Non-pigmented ciliary epithelial cell (primary cell): Measurements from ENCODE around the gene ZDHHC1.
"Not testable (repeated sequence)": the region's sequence is repeated elsewhere in the genome, so short reads cannot be mapped to it uniquely, and the experiment has no call there.

ENCODE experiments used
- DNase-seq: peaks from one replicate; pipeline ENCODE4 v3.0.0-alpha.2; 2010; ENCODE audit warnings: low read depth

ZDHHC1 gene

GRCh38 chr16:67430977-67431774 lies 14.9 kb upstream of the ZDHHC1 start, which contains the start of gene HSD11B2:
Gene HSD11B2, plus strand, starts transcription at chr16:67431121. Its CDS starts 128 bp downstream, at chr16:67431249.
- DNase-seq: no peak

DNA sequence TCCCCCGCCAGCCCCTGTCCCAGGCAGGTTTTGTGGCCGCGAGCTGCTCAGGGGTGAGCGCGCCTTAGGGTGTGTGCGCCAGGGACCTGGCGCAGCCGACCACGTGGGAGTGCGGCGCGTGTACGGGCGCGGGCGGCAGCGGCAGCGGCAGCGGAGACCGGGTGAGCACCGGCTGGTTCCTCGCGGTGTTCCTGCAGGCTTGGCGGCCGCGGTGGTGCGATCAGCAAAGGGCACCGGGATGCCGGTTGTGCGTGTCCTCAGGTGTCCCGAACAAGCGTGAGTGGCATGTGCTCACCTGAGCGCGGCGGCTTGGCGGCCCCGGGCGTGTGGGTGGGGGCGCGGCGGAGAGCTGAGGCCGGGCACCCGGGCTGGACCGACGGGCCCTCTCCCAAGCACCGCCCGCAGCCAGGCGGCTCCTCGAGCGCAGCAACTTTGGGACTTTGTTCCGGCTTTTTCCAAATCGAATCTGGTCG lies 14.3 kb upstream of the ZDHHC1 start:
- DNase-seq: no peak

- no peak for DNase-seq
These were observed 13.7 kb upstream of the ZDHHC1 start for GRCh38 chr16:67429799-67430503.

DNA sequence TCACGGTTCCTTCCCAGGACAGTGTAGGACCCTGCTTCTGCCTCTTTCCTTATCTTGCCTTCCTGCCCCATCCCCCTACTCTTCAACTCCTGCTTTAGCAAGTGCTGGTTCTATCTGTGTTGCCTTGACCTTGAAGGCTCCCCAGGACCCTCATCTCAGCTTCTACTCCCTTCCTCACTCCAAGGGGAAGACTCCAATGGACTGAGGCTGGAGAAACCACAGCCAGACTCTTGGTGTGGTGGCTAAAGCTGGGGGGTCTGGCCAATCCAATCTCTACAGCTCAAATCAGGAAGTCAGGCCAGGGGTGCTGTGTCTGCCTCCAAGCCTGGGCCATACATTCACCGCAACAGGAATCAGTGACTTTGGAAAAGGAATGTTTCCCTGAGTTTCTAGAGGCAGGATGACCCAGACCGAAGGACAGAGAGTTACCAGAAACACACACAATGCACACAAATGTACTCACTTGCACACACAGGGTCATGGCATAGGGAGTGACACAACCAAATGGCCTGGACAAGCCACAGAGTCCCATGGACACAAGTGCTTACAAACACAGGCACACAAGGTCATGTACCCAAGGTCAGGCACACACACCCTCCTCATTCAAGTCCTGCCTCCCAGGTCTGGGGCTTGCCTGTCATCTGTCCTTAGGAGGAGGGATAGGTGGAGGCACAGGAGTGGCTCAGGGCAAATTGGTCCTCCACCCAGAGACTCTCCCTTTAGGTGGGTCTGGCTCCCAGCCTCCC lies 12.9 kb upstream of the ZDHHC1 start:
- no peak for DNase-seq

- DNase-seq: no peak
These were observed 12.0 kb upstream of the ZDHHC1 start for GRCh38 chr16:67428146-67428731.

- DNase-seq: no peak
These were observed 10.7 kb upstream of the ZDHHC1 start for GRCh38 chr16:67426950-67427349.

GRCh38 chr16:67426022-67426421 lies 9.7 kb upstream of the ZDHHC1 start:
- DNase-seq: no peak

- no peak for DNase-seq
These were observed 9.3 kb upstream of the ZDHHC1 start for GRCh38 chr16:67425580-67425979.

DNA sequence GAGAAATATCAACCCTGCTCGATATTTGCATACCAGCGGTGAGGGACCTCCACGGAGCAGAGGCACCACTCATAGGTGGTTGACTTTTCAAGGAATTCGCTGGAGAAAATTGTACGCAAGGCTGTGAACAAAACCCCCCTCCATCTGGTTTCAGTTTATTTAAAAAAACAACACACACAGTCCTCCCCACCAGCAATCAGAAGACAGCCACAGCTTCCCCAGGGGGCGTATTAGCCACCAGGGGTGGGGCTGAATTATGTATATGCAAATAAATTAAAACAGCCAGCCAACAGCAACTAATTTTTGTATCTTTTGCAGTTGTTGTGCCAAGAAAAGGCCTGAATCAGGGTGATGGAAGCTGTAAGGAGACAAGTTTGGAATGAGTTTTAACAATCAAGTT lies 8.8 kb upstream of the ZDHHC1 start:
- DNase-seq: no peak

- DNase-seq: no peak
These were observed 8.0 kb upstream of the ZDHHC1 start for GRCh38 chr16:67424261-67424615.

DNA sequence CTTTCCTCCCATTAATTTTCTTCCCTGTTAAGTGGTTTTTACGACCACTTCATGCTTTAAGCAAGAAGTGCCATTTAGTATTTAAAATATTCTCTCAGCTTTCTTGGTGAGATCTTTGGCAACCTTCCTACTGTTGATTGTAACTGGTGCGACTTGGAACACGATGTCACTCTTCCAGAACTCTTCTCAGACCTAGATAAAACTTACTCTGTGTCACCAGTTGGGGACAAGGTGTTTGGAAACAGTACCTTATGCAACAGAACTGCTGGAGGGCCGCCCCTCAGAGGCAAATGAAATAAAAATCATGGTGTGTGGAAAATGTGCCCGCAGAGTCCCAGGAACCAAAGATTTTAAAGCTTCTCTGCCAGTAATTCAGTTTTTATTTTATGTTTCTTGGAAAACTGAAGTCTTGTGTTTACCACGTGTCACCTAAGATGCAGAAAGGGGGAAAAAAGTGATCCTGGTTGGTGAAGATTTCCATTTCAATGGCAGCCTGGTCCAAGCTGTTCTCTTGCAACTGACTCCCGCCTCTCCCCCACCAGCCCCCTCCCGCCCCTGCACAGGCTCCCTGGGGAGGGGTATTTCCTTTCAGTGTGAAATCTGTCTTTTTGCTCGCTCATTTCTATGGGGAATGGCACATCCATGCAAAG lies 7.5 kb upstream of the ZDHHC1 start:
- DNase-seq: no peak

DNA sequence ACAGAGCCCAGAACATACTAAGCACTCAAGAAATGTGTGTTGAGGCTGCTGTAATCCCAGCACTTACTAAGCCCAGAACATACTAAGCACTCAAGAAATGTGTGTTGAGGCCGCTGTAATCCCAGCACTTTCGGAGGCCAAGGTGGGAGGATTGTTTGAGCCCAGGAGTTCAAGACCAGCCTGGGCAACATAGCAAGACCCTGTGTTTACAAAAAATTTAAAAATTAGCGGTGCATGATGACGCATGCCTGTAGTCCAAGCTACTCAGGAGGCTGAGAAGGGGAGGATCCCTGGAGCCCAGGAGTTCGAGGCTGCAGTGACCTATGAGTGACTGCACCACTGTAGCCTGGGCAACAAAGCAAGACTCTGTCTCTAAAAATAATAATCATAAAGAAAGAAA lies 6.7 kb upstream of the ZDHHC1 start:
- DNase-seq: no peak

DNA sequence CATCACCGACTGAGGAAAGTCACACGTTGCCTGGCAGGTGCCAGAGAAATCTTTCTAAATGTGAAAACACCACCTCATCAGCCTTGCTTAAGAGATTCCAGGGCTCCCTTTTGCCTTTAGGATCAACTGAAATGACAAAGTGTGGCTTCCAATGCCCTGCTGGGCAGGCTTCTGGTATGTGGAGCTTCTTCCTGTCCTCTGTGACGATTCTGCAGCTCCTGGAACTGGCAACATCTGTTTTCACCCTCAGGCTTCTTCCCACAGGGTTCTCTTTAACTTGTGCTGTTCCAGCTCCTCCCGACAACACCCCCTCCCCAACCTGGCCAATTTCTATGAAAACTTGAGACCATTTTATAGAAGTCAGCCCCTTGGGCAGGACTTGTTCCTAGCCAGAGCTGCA lies 4.8 kb upstream of the ZDHHC1 start:
- no peak for DNase-seq

GRCh38 chr16:67419931-67420330 lies 3.7 kb upstream of the ZDHHC1 start:
- DNase-seq: no peak

GRCh38 chr16:67419502-67419901 lies 3.2 kb upstream of the ZDHHC1 start:
- no peak for DNase-seq

- DNase-seq: no peak
These were observed 1.2 kb upstream of the ZDHHC1 start for GRCh38 chr16:67417333-67418061.

- not testable (repeated sequence) for DNase-seq
These were observed 856 bp downstream of the ZDHHC1 start for GRCh38 chr16:67415421-67415820.

GRCh38 chr16:67413978-67414911 lies 2.0 kb downstream of the ZDHHC1 start:
- no peak for DNase-seq

DNA sequence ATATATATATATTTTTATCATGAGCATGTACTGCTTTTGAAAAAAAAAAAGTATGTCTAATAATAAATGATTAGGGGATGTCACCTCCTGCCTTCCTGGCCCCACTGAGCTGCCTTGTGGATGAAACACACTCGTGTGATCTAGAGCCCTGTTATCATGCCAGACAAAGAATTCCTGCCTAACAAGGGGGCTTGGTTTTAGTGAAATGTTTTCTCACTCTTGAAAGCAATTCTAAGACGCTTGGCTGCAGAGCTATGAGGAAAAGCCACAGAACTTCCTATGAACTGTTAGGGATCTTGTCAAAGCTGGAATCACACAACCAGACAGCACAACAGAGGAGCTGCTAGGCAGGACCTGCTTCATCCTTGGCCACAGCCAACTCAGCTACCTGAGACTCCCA lies 4.0 kb downstream of the ZDHHC1 start:
- no peak for DNase-seq

DNA sequence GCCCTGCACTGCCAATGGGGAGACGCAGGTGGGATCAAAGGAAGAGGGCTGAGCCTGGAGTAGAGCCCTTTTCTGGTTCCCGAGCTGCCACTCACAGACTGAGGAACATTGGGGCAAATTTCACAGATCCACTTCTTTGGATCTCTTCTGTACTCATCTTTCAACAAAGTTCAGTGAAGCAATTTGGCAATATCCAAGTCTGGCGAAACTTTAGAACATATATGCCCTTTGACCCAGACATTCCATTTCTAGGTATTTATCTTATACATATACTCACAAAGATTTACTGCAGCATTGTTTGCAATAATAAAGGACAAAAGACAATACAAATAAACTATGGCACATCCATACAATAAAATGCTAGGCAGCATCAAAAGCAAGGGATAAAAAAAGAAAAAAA lies 4.9 kb downstream of the ZDHHC1 start:
- DNase-seq: no peak
